GM13977 (cell line): ENCODE data around the gene HLA-F.

ENCODE experiments used
- DNase-seq: peaks from one replicate; pipeline ENCODE4 v3.0.0; 2012; ENCODE audit warnings: low spot score
- CTCF ChIP-seq: IDR thresholded peaks from 2 replicates; pipeline ENCODE4 v1.5.1; 2012; ENCODE audit warnings: mild to moderate bottlenecking, control low read depth; ENCODE audit not compliant: insufficient read depth; ENCODE audit errors: extremely low read depth, missing control alignments
- in situ Hi-C: fragments of 300-500 bp; cut with MboI; formaldehyde crosslinking; loops from one replicate; pipeline ENCODE4 v1.12.0; 2022; ENCODE audit warnings: low sequenced_read_pairs, low pct_unique_long_range_greater_than_20kb, mixed read lengths, inconsistent platforms; ENCODE audit not compliant: unreplicated experiment

HLA-F gene

GRCh38 chr6:29734046-29735018 lies 11.1 kb downstream of the HLA-F start:
- no peak for TF ChIP-seq CTCF
- in situ Hi-C loops: loop anchor here (10.0 kb wide), 1 partner anchor 100 kb away; no protein-coding TSS in a partner anchor

GRCh38 chr6:29736563-29736962 lies 13.3 kb downstream of the HLA-F start:
- in situ Hi-C loops: loop anchor here (10.0 kb wide), 1 partner anchor 98 kb away; no protein-coding TSS in a partner anchor
- no peak for DNase-seq
- TF ChIP-seq CTCF: no peak

More at GRCh38 chr6:29734046-29735018, 11.1 kb downstream of the HLA-F start:
- no peak for DNase-seq

GRCh38 chr6:29737707-29738630 lies 14.7 kb downstream of the HLA-F start:
- in situ Hi-C loops: loop anchor here (10.0 kb wide), 1 partner anchor 97 kb away; no protein-coding TSS in a partner anchor
- TF ChIP-seq CTCF: peak; percentile 82
- peak; percentile 59 for DNase-seq

GRCh38 chr6:29739136-29739881 lies 16.1 kb downstream of the HLA-F start:
- DNase-seq: no peak
- in situ Hi-C loops: loop anchor here (10.0 kb wide), 1 partner anchor 95 kb away; no protein-coding TSS in a partner anchor
- no peak for TF ChIP-seq CTCF

- in situ Hi-C loops: loop anchor here (10.0 kb wide), 1 partner anchor 95 kb away; no protein-coding TSS in a partner anchor
- TF ChIP-seq CTCF: no peak
- no peak for DNase-seq
These were observed 16.6 kb downstream of the HLA-F start for GRCh38 chr6:29739882-29740261.
